Hepatocyte (in vitro differentiated cells): Measurements from ENCODE around the gene IL10RA. TPM values are rescaled to one million over a fixed set of nuclear protein-coding genes. Genes with fewer than 3 reads are reported as not detected.

ENCODE experiments used
- DNase-seq: peaks from one replicate; pipeline ENCODE4 v3.0.0-alpha.2; 2016; ENCODE audit warnings: low spot score
- H2AFZ ChIP-seq: fragments of 200-600 bp; sonication (generic); 2 replicates; pipeline ENCODE4 v1.6.0; 2016; ENCODE audit warnings: antibody characterized with exemption, mild to moderate bottlenecking
- H3K27ac ChIP-seq: fragments of 200-600 bp; sonication (generic); 2 replicates; pipeline ENCODE4 v1.5.1; 2016; ENCODE audit warnings: mild to moderate bottlenecking
- H3K27me3 ChIP-seq: fragments of 200-600 bp; sonication (generic); 2 replicates; pipeline ENCODE4 v1.6.1; 2016
- H3K36me3 ChIP-seq: fragments of 200-600 bp; sonication (generic); replicated peaks from 2 replicates; pipeline ENCODE4 v1.5.1; 2016; ENCODE audit warnings: low read depth; ENCODE audit not compliant: insufficient read depth
- H3K4me1 ChIP-seq: fragments of 200-600 bp; sonication (generic); 2 replicates; pipeline ENCODE4 v1.5.1; 2016; ENCODE audit warnings: mild to moderate bottlenecking, moderate library complexity; ENCODE audit not compliant: insufficient read depth
- H3K4me2 ChIP-seq: fragments of 200-600 bp; sonication (generic); 2 replicates; pipeline ENCODE4 v1.6.0; 2016
- H3K4me3 ChIP-seq: fragments of 200-600 bp; sonication (generic); 2 replicates; pipeline ENCODE4 v1.5.1; 2016; ENCODE audit warnings: mild to moderate bottlenecking
- H3K79me2 ChIP-seq: fragments of 200-600 bp; sonication (generic); 2 replicates; pipeline ENCODE4 v1.6.0; 2017; ENCODE audit warnings: mild to moderate bottlenecking
- H3K9me2 ChIP-seq: fragments of 200-600 bp; sonication (generic); replicated peaks from 2 replicates; pipeline ENCODE4 v1.6.0; 2017; ENCODE audit warnings: mild to moderate bottlenecking; ENCODE audit not compliant: insufficient read depth
- H3K9me3 ChIP-seq: fragments of 200-600 bp; sonication (generic); 2 replicates; pipeline ENCODE4 v1.5.1; 2016; ENCODE audit warnings: low read depth, mild to moderate bottlenecking
- H4K20me1 ChIP-seq: fragments of 200-600 bp; sonication (generic); 2 replicates; pipeline ENCODE4 v1.6.0; 2016; ENCODE audit warnings: mild to moderate bottlenecking; ENCODE audit not compliant: insufficient read depth, poor library complexity, severe bottlenecking
- CTCF ChIP-seq: fragments of 200-600 bp; sonication (generic); IDR thresholded peaks from 2 replicates; pipeline ENCODE4 v1.5.1; 2016; ENCODE audit warnings: antibody characterized with exemption, mild to moderate bottlenecking; ENCODE audit not compliant: poor library complexity
- EZH2 ChIP-seq: fragments of 200-600 bp; sonication (generic); IDR thresholded peaks from 2 replicates; pipeline ENCODE4 v1.6.1; 2016; ENCODE audit warnings: antibody characterized with exemption, mild to moderate bottlenecking, borderline replicate concordance
- EZH2phosphoT487 ChIP-seq: fragments of 200-600 bp; sonication (generic); IDR thresholded peaks from one replicate; pipeline ENCODE4 v1.6.1; 2018; ENCODE audit warnings: antibody characterized with exemption, mild to moderate bottlenecking, low read depth, moderate library complexity; ENCODE audit not compliant: unreplicated experiment, severe bottlenecking
- WGBS: methylation state at CpG from one replicate; pipeline ENCODE4 v1.1.6; 2016; ENCODE audit warnings: low lambda C conversion rate; ENCODE audit errors: missing lambda C conversion rate; 5-methylcytosine and 5-hydroxymethylcytosine counted together
- polyA plus RNA-seq: library from polyadenylated mRNA; unstranded; fragments of >200 nt; fragmentation: Nextera tagmentation; extraction: Ambion mirVana; gene quantifications from 2 replicates; pipeline ENCODE4 v1.2.1, GENCODE V29; 2016
- total RNA-seq: library from RNA; depleted of rRNA; stranded (reverse); fragments of >200 nt; gene quantifications from 2 replicates; pipeline ENCODE4 v1.2.3, GENCODE V29; 2014

The IL10RA gene
- total and polyA plus RNA-seq, 2 experiments from 2014 or later = 1.5 to 2.3 TPM

- Histone ChIP-seq H3K27me3 (peaks cover 12% of the 10 kb centered on the region), H2AFZ (no peak overlapping the region), H3K79me2 (no peaks in the 10 kb centered on the region), H3K9me3 (no peaks in the 10 kb centered on the region), H3K36me3 (no peaks in the 10 kb centered on the region), H3K4me1 (no peaks in the 10 kb centered on the region), H3K9me2 (no peaks in the 10 kb centered on the region), H3K4me2 (no peak overlapping the region), H3K27ac (no peak overlapping the region), H3K4me3 (no peak overlapping the region), H4K20me1 (no peaks in the 10 kb centered on the region)
- WGBS = 92% methylated on average over 3 of the region's 3 CpGs
- no peak for DNase-seq
- TF ChIP-seq EZH2phosphoT487 (no peak), CTCF (no peak), EZH2 (no peak)
These were observed 5.5 kb upstream of the IL10RA start for GRCh38 chr11:117980720-117981119.

- no peak for DNase-seq
- WGBS = 95% methylated on average over 3 of the region's 3 CpGs
These were observed 3.1 kb upstream of the IL10RA start for GRCh38 chr11:117983163-117983475.

GRCh38 chr11:117984476-117984875 lies 1.7 kb upstream of the IL10RA start:
- peaks cover 35% of the 10 kb centered on the region for H3K27me3 ChIP-seq
- no peaks in the 10 kb centered on the region for H3K4me1 ChIP-seq
- TF ChIP-seq EZH2 (no peak), CTCF (no peak), EZH2phosphoT487 (no peak)
- no peaks in the 10 kb centered on the region for H3K79me2 ChIP-seq
- H3K36me3 ChIP-seq = no peaks in the 10 kb centered on the region
- no peak overlapping the region for H3K4me2 ChIP-seq
- no peak overlapping the region for H3K27ac ChIP-seq
- no peaks in the 10 kb centered on the region for H3K9me3 ChIP-seq
- 63% methylated on average over 4 of the region's 4 CpGs for WGBS
- no peak overlapping the region for H2AFZ ChIP-seq
- no peak for DNase-seq
- H4K20me1 ChIP-seq = no peaks in the 10 kb centered on the region
- no peak overlapping the region for H3K4me3 ChIP-seq
- H3K9me2 ChIP-seq = no peaks in the 10 kb centered on the region

More at GRCh38 chr11:117983163-117983475, 3.1 kb upstream of the IL10RA start:
- Histone ChIP-seq H3K27ac (no peak overlapping the region), H3K27me3 (peaks cover 29% of the 10 kb centered on the region), H3K4me3 (no peak overlapping the region), H3K79me2 (no peaks in the 10 kb centered on the region), H3K9me3 (no peaks in the 10 kb centered on the region), H3K36me3 (no peaks in the 10 kb centered on the region), H3K9me2 (no peaks in the 10 kb centered on the region), H3K4me2 (no peak overlapping the region), H4K20me1 (no peaks in the 10 kb centered on the region), H3K4me1 (no peaks in the 10 kb centered on the region), H2AFZ (no peak overlapping the region)
- TF ChIP-seq EZH2 (no peak), EZH2phosphoT487 (no peak), CTCF (no peak)
